WERI-Rb-1 (cell line): Measurements from ENCODE around the gene IRX2.

Experiments used
- DNase-seq: peaks from one replicate; pipeline ENCODE4 v3.0.0-alpha.2; 2020
- H3K27ac ChIP-seq: fragments of 250-450 bp; sonication (Bioruptor Pico); 2 replicates; pipeline ENCODE4 v1.5.1; 2020; ENCODE audit warnings: mild to moderate bottlenecking, moderate library complexity
- H3K27me3 ChIP-seq: fragments of 250-450 bp; sonication (Bioruptor Pico); 2 replicates; pipeline ENCODE4 v1.5.1; 2021; ENCODE audit warnings: mild to moderate bottlenecking, low read depth, moderate library complexity; ENCODE audit not compliant: insufficient read depth, severe bottlenecking
- H3K36me3 ChIP-seq: fragments of 250-450 bp; sonication (Bioruptor Pico); 2 replicates; pipeline ENCODE4 v1.5.1; 2020; ENCODE audit warnings: mild to moderate bottlenecking, moderate library complexity
- H3K4me3 ChIP-seq: 2 replicates; pipeline ENCODE4 v1.5.1; 2011; ENCODE audit warnings: low read depth, mild to moderate bottlenecking, control low read depth, low read length
- H3K9me3 ChIP-seq: fragments of 250-450 bp; sonication (Bioruptor Pico); 2 replicates; pipeline ENCODE4 v1.5.1; 2021; ENCODE audit warnings: mild to moderate bottlenecking, moderate library complexity; ENCODE audit not compliant: severe bottlenecking
- TF ChIP-seq, protein P1 (sequence below): IDR thresholded peaks from 2 replicates; pipeline ENCODE4 v1.5.1; 2011; ENCODE audit warnings: low read depth, mild to moderate bottlenecking, control low read depth, inconsistent platforms, low read length

The IRX2 gene

DNA sequence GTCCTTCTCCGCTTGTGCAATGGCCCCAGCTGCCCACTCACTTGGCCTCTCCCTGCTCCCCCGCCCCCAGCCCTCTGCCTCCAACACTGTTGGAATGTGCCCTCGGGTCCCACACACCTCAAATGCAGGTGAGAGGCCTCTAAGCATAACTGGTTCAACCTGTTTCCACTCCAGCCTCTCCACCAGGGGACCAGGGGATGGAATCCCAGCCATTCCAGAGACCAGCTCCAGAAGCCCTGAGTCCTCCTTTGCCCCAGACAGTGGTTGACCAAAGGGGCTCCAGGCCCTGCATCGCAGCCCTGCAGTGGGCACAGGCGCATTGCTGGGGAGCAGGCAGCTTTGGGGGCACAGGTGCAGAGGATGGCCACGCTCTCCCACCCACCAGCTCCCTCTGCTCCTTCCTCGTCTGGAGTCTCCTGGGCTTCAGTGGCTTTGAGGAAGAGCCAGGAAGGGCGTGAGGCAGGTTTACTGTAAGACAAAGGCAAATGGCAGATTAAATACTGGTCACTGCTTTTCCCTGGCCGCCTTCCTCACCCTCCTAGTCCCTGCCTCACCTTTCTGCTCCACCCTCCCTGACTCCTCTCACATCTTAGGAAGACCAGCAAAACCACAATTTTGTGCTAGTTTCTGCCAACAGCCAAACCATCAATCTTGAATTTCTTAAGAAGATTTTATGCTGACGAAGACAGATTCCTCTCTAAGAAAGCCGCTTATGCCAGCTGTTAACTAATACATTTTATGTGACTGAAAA lies 29.1 kb upstream of the IRX2 start:
- H3K27ac ChIP-seq, result no peak overlapping the region
- TF ChIP-seq, protein P1, sequence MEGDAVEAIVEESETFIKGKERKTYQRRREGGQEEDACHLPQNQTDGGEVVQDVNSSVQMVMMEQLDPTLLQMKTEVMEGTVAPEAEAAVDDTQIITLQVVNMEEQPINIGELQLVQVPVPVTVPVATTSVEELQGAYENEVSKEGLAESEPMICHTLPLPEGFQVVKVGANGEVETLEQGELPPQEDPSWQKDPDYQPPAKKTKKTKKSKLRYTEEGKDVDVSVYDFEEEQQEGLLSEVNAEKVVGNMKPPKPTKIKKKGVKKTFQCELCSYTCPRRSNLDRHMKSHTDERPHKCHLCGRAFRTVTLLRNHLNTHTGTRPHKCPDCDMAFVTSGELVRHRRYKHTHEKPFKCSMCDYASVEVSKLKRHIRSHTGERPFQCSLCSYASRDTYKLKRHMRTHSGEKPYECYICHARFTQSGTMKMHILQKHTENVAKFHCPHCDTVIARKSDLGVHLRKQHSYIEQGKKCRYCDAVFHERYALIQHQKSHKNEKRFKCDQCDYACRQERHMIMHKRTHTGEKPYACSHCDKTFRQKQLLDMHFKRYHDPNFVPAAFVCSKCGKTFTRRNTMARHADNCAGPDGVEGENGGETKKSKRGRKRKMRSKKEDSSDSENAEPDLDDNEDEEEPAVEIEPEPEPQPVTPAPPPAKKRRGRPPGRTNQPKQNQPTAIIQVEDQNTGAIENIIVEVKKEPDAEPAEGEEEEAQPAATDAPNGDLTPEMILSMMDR, result no peak
- DNase-seq, result no peak
- no peaks in the 10 kb centered on the region for H3K27me3 ChIP-seq
- no peak overlapping the region for H3K4me3 ChIP-seq
- H3K36me3 ChIP-seq, result no peaks in the 10 kb centered on the region
- H3K9me3 ChIP-seq, result no peaks in the 10 kb centered on the region

DNA sequence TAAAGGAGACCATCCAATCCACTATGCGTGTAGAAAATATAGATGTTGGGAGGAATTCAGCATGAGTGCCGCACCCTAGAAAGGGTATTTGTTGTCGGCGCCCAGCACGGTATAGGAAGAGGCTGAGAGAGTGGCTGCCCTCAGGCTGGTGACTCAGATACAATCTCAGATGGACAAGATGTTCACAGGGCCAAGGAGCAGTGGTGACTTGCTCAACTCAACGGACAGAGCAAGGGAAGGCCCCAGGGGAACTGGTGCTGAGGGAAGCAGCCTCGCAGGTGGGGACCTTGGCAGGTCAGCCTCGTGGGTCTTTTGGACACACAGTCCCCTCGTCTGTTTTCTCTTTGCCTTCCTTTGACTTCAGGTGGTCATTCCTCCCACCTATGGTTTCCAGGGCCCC lies 28.0 kb upstream of the IRX2 start:
- no peak for DNase-seq
- no peaks in the 10 kb centered on the region for H3K9me3 ChIP-seq
- no peak overlapping the region for H3K27ac ChIP-seq
- TF ChIP-seq, protein P1, result no peak
- H3K4me3 ChIP-seq, result no peak overlapping the region
- H3K36me3 ChIP-seq, result no peaks in the 10 kb centered on the region
- no peaks in the 10 kb centered on the region for H3K27me3 ChIP-seq

DNA sequence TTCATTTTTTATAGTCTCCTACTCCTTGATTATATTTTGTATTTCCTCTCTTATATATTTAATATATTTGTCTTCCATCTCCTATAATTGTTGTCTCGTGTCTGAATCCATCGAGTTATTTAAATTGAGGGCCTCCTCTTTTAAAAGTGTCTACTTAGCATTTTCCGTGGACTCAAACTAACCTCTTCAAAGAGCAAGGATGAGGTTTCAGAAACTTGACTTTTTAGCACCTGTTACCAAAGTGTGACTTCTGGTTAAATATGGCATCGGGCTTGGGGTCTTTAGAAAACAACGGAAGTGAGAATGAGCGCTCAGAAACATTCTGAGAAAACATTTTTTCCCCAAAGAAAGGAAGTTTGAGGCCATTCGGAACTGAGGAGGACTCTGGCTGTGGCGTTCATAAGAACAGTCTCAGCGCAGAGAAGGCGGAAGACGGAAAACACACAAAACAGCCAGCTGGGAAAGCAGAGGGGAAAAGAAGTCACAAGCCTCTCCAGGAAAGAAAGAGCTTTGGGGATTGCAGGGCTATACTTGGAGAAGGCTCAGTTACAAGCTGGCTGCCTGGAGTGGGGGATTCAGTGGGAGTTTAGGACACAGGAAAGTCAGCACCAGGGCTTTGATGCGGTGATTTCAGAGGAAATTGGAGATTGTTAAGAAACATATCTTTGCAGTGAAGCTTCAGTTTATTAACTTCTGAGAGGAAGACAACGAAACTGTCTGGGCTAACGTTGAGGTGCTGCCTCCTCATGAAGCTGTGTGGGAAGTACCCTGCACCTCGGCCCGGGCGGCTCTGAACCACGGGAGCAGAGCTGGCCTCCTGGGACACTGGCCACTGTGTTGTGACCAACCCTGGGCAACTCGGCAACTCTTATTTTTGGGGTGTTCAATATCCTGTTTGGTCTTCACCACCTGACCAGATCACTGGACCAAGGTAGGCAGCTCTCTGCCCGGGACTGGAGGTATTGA lies 25.1 kb upstream of the IRX2 start:
- no peaks in the 10 kb centered on the region for H3K36me3 ChIP-seq
- H3K27me3 ChIP-seq, result no peaks in the 10 kb centered on the region
- H3K9me3 ChIP-seq, result no peaks in the 10 kb centered on the region
- H3K27ac ChIP-seq, result no peak overlapping the region
- H3K4me3 ChIP-seq, result no peak overlapping the region
- TF ChIP-seq, protein P1, result no peak
- DNase-seq, result no peak

GRCh38 chr5:2773327-2773726 lies 21.9 kb upstream of the IRX2 start:
- Histone ChIP-seq H3K27ac (no peak overlapping the region), H3K9me3 (no peaks in the 10 kb centered on the region), H3K27me3 (no peaks in the 10 kb centered on the region), H3K36me3 (no peaks in the 10 kb centered on the region), H3K4me3 (no peak overlapping the region)
- TF ChIP-seq, protein P1, result no peak
- no peak for DNase-seq

DNA sequence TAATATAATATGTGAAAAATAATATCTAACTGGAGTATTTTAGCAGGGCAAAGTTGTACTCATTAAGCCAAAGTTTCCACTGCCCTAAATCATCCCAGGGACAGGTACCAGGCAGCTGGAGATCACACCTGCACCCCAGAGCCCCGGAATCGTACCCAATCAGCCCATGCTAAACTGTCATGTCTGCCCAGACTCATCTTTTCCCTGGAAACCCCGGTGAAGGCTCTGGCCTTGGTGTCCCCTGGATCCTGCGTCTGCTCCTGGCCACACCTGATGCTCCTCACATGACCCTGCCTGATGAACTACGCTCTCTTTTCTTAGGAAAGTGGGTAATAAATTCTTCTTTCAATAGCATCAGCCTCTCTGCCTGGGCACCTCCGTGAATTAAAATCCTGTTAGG lies 15.6 kb upstream of the IRX2 start:
- TF ChIP-seq, protein P1, result no peak
- no peak for DNase-seq
- H3K27me3 ChIP-seq, result peaks cover 7% of the 10 kb centered on the region
- H3K27ac ChIP-seq, result no peak overlapping the region
- no peak overlapping the region for H3K4me3 ChIP-seq
- no peaks in the 10 kb centered on the region for H3K9me3 ChIP-seq
- H3K36me3 ChIP-seq, result no peaks in the 10 kb centered on the region
